Osteoblast (primary cell): ENCODE data around the gene SMAD7. TPM values are rescaled to one million over a fixed set of nuclear protein-coding genes. Genes with fewer than 3 reads are reported as not detected.

Experiments
- DNase-seq: peaks from one replicate; pipeline ENCODE4 v3.0.0; 2011; ENCODE audit warnings: low spot score, mixed read lengths; ENCODE audit not compliant: insufficient read length; ENCODE audit errors: missing footprints
- H2AFZ ChIP-seq: 2 replicates; pipeline ENCODE4 v1.6.0; 2011; ENCODE audit warnings: mild to moderate bottlenecking, low read length
- H3K27ac ChIP-seq: 2 replicates; pipeline ENCODE4 v1.5.1; 2011; ENCODE audit warnings: mild to moderate bottlenecking, low read depth, low read length, moderate library complexity
- H3K27me3 ChIP-seq: 2 replicates; pipeline ENCODE4 v1.6.0; 2012; ENCODE audit warnings: mild to moderate bottlenecking, control low read depth, inconsistent platforms, low read length, moderate library complexity; ENCODE audit not compliant: insufficient read depth
- H3K36me3 ChIP-seq: 2 replicates; pipeline ENCODE4 v1.5.1; 2011; ENCODE audit warnings: mild to moderate bottlenecking, low read length, control low read depth, moderate library complexity; ENCODE audit not compliant: insufficient read depth
- H3K4me1 ChIP-seq: 2 replicates; pipeline ENCODE4 v1.5.1; 2011; ENCODE audit warnings: mild to moderate bottlenecking, low read length, control low read depth, moderate library complexity; ENCODE audit not compliant: insufficient read depth
- H3K4me2 ChIP-seq: 2 replicates; pipeline ENCODE4 v1.6.0; 2011; ENCODE audit warnings: mild to moderate bottlenecking, low read length; ENCODE audit not compliant: insufficient read depth
- H3K4me3 ChIP-seq: fragments of 200-600 bp; sonication (generic); 3 replicates; pipeline ENCODE4 v1.5.1; 2012; ENCODE audit warnings: mild to moderate bottlenecking, low read length, inconsistent platforms; ENCODE audit not compliant: insufficient read depth
- H3K79me2 ChIP-seq: 2 replicates; pipeline ENCODE4 v1.6.0; 2012; ENCODE audit warnings: mild to moderate bottlenecking, low read length, control low read depth, inconsistent platforms; ENCODE audit not compliant: insufficient read depth
- H3K9me3 ChIP-seq: 2 replicates; pipeline ENCODE4 v1.5.1; 2011; ENCODE audit warnings: low read depth, low read length, control low read depth
- H4K20me1 ChIP-seq: 2 replicates; pipeline ENCODE4 v1.6.0; 2012; ENCODE audit warnings: mild to moderate bottlenecking, low read length, control low read depth; ENCODE audit not compliant: insufficient read depth
- total RNA-seq: library from RNA; depleted of rRNA; stranded (reverse); fragments of >200 nt; gene quantifications from 2 replicates; pipeline ENCODE4 v1.2.3, GENCODE V29; 2012
- TF ChIP-seq, protein P1 (sequence below): IDR thresholded peaks from 2 replicates; pipeline ENCODE4 v1.5.1; 2011; ENCODE audit warnings: mild to moderate bottlenecking, low read depth, low read length, moderate library complexity; ENCODE audit errors: extremely low read depth

The SMAD7 gene
- total RNA-seq, 1 donor = 76.0 TPM

DNA sequence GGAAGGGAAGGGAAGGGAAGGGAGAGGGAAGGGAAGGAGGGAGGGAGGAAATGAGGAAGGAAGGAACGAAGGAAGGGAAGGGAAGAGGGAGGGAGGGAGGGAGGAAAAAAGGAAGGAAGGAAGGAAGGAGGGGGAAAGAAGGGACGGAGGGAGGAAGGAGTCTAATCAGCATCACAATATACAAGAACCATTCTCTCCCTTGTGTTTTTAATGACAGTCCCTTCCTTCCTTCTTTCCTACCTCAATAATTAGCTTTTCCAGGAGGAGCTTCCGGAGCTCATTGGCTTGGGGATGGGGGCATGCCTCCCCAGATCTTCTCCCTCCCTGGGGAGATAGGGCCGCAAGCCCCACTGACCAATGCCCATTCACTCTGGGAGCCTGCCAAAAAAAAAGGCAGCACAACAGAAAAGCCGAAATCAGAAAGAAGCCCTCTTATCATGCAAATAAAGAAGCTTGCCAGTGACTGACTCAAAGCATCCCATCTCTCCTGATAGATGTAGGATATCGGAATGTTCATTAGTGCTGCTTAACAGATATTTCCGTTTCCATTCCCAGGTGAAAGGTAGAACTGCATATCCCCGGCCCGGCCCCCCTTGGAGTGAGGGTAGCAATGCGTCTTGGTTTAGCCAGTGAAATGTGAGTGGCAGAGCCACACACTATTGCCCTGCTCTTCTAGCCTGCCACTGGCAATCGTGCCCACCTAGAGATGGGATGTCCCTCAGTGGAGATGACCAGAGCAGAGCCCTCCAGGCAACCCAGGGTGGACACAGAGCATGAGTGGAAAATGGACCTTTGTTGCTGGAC lies 17.8 kb upstream of the SMAD7 start:
- Histone ChIP-seq H3K79me2 (no peaks in the 10 kb centered on the region), H3K27ac (no peak overlapping the region), H3K4me1 (peaks cover 3% of the 10 kb centered on the region), H3K27me3 (peaks cover 8% of the 10 kb centered on the region), H3K4me3 (no peak overlapping the region), H4K20me1 (no peaks in the 10 kb centered on the region), H3K9me3 (no peaks in the 10 kb centered on the region), H3K4me2 (no peak overlapping the region), H3K36me3 (no peaks in the 10 kb centered on the region), H2AFZ (no peak overlapping the region)
- TF ChIP-seq, protein P1, sequence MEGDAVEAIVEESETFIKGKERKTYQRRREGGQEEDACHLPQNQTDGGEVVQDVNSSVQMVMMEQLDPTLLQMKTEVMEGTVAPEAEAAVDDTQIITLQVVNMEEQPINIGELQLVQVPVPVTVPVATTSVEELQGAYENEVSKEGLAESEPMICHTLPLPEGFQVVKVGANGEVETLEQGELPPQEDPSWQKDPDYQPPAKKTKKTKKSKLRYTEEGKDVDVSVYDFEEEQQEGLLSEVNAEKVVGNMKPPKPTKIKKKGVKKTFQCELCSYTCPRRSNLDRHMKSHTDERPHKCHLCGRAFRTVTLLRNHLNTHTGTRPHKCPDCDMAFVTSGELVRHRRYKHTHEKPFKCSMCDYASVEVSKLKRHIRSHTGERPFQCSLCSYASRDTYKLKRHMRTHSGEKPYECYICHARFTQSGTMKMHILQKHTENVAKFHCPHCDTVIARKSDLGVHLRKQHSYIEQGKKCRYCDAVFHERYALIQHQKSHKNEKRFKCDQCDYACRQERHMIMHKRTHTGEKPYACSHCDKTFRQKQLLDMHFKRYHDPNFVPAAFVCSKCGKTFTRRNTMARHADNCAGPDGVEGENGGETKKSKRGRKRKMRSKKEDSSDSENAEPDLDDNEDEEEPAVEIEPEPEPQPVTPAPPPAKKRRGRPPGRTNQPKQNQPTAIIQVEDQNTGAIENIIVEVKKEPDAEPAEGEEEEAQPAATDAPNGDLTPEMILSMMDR = no peak
- DNase-seq = peak; percentile 55

DNA sequence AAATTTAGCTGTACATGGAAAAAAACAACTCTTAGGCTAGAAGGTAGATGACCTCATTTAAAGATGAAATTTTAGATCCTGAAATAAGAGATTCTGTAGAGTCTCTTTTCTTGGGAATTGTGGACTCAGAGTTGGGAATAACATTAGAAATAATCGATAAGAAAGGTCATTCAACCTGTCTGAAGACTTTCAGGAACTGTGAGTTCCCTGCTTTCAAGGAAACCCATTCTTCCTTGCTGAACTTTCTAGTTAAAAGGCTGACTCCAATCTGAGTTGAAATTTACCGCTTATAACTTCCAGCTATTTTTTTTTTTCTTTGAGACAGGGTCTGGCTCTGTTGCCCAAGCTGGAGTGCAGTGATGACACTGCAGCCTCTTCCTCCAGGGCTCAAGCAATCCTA lies 16.8 kb upstream of the SMAD7 start:
- no peak overlapping the region for H2AFZ ChIP-seq
- peaks cover 8% of the 10 kb centered on the region for H3K27me3 ChIP-seq
- no peaks in the 10 kb centered on the region for H3K36me3 ChIP-seq
- peak; percentile 9 for DNase-seq
- no peaks in the 10 kb centered on the region for H4K20me1 ChIP-seq
- TF ChIP-seq, protein P1 = no peak
- no peaks in the 10 kb centered on the region for H3K9me3 ChIP-seq
- H3K4me1 ChIP-seq = no peaks in the 10 kb centered on the region
- H3K4me2 ChIP-seq = no peak overlapping the region
- no peak overlapping the region for H3K4me3 ChIP-seq
- H3K79me2 ChIP-seq = no peaks in the 10 kb centered on the region
- no peak overlapping the region for H3K27ac ChIP-seq

DNA sequence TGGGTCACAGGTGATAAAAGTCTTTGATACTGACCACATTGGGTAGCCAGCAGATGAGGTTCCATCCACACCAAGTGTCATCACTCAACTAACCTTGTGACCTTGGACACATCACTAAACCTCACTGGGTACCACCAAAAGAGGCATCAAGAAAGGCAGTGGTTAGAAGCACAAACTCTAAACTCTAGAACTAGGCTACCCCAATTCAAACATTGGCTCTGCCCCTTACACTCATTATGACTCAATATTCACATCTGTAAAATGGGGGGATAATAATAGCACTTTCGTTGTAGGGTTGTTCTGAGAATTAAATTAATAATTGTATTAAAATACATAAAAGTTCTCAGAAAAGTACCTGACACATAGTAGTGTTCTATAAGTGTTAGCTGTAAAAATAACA lies 15.8 kb upstream of the SMAD7 start:
- DNase-seq = no peak
- Histone ChIP-seq H3K9me3 (no peaks in the 10 kb centered on the region), H3K27ac (no peak overlapping the region), H4K20me1 (no peaks in the 10 kb centered on the region), H3K79me2 (no peaks in the 10 kb centered on the region), H2AFZ (no peak overlapping the region), H3K27me3 (peaks cover 8% of the 10 kb centered on the region), H3K36me3 (no peaks in the 10 kb centered on the region), H3K4me1 (peaks cover under 1% of the 10 kb centered on the region), H3K4me3 (no peak overlapping the region), H3K4me2 (no peak overlapping the region)
- TF ChIP-seq, protein P1 = no peak

DNA sequence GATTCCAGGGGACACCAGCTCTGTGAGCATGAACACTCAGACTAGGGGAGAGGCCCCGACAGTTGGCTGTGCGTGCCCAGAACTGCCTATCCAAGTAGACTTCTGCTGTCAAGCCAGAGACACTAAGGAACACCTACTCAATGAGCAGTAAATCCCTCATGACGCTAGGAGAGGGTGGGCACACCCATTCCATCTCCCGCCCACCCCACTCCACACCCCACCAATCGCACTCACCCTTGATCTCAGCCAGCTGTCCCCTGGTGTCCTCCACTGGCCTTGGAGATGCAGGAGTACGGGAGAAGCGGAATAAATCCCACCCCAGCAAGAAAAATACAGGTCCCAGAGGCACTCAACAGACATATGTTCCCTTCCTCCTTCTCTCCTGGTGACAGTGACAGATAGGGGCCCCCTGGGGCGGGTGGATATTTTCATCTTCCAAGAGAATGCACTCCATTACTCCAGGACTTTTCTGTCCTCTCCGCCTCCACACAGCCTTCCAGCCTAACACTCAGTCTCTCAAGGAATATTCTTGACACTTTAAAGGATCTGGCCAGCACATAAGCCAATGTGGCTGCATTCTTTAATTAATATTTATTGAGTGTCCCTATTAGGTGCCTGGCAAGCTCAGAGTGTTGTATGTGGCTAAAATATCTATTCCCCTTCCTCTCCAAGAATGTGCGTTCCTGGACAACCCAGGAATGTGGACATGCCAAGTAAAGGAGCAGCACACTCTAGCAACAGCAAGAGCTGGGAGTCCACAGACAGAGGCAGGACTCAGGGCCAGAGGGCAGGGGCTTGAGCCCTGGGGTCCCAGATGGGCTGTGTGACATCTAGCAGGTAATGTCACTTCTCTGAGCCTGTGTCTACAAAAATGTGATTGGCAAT lies 13.1 kb upstream of the SMAD7 start:
- Histone ChIP-seq H3K36me3 (no peaks in the 10 kb centered on the region), H3K27ac (no peak overlapping the region), H4K20me1 (no peaks in the 10 kb centered on the region), H3K4me1 (peaks cover 25% of the 10 kb centered on the region), H3K9me3 (no peaks in the 10 kb centered on the region), H3K4me2 (no peak overlapping the region), H3K4me3 (no peak overlapping the region), H3K79me2 (no peaks in the 10 kb centered on the region), H3K27me3 (peaks cover 7% of the 10 kb centered on the region), H2AFZ (no peak overlapping the region)
- DNase-seq = peak; percentile 15
- TF ChIP-seq, protein P1 = no peak
